ENCODE data around the gene PGBD2. TPM values are rescaled to one million over a fixed set of nuclear protein-coding genes. Genes with fewer than 3 reads are reported as not detected.

The PGBD2 gene
- total and polyA plus RNA-seq, 9 of the 15 experiments (the other 6 are each of a cell fraction or from before 2014, with no cell fraction given) = 11.9 to 21.8 (median 14.7) TPM

DNA sequence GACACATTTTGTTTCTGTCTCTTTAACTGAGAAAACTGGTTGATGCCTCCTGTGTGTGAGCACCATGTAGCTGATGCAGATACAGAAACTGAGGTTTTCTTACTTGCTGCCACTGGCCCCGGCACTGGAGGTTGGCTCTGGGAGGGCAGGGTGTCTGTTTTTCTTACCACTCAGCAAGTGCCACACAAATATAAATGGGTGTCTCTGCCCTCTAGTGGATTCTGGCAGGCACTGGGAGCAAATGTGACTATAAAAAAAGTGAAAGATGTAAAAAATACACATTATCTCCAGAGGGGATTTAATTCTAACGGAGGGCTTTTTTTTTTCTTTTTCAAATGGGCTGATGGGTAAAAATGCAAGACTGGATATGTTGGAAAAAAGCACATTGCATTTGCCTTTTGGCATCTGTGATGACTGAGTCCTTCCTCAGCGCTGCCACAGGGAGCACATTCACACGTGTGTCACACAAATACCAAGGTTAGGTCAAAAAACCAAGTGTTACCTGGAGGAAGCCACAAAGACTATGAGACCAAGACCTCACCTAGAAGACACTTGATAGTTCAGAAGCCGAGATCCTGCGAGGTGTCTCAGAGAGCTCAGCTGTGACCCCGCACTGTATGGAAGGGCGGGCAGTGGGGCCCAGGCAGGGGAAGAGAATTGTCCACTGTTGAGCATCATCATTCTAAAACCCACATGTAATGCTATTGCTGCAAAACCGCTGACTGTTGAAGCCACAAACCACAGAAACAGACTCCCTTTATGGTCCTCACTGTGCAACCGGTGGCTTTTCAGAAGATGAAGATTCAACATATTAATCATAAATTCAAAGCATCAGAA lies 18.9 kb downstream of the PGBD2 start (continued):
- TF ChIP-seq GABPB1 (CRISPR knock-in tag; IDR thresholded peaks at IDR 0.05) (0 out of 2 replicates have a peak, but pooled peaks have one; percentile 38), ESRRA (IDR thresholded peaks at IDR 0.05; ENCODE audit: borderline replicate concordance, low read depth) (peak; percentile 66; the same call in 1 of the 2 replicates), HMGN3 (IDR thresholded peaks at IDR 0.05; ENCODE audit: borderline replicate concordance, extremely low read depth, insufficient read length, low read depth, low read length) (no peak), SMAD1 (IDR thresholded peaks at IDR 0.05; ENCODE audit: low read depth, low read length, partially characterized antibody) (no peak), SRSF3 (IDR thresholded peaks at IDR 0.05; ENCODE audit: insufficient read depth, low read length) (no peak), ZNF197 (CRISPR knock-in tag; IDR thresholded peaks at IDR 0.05; ENCODE audit: low read depth) (no peak), ARID1B (IDR thresholded peaks at IDR 0.05) (no peak), ESRRB (CRISPR knock-in tag; IDR thresholded peaks at IDR 0.05; ENCODE audit: borderline replicate concordance) (no peak), TCF3 (CRISPR knock-in tag; IDR thresholded peaks at IDR 0.05) (no peak), RBM17 (IDR thresholded peaks at IDR 0.05; ENCODE audit: borderline replicate concordance, low read depth, low read length) (no peak), SRSF1 (IDR thresholded peaks at IDR 0.05; ENCODE audit: low read depth, low read length) (no peak), EP300 (IDR thresholded peaks at IDR 0.05; ENCODE audit: low read length) (no peak), NEUROD1 (IDR thresholded peaks at IDR 0.05; ENCODE audit: borderline replicate concordance, low read depth, low read length, partially characterized antibody) (no peak), ZNF695 (CRISPR knock-in tag; IDR thresholded peaks at IDR 0.05) (no peak), SRSF9 (IDR thresholded peaks at IDR 0.05; ENCODE audit: borderline replicate concordance, low read depth, low read length) (no peak), ZNF583 (CRISPR knock-in tag; IDR thresholded peaks at IDR 0.05) (peak; percentile 15; the same call in 1 of the 2 replicates), NR2F6 (CRISPR knock-in tag; IDR thresholded peaks at IDR 0.05) (no peak), TSC22D4 (tag; IDR thresholded peaks at IDR 0.05) (no peak), GATAD2A (IDR thresholded peaks at IDR 0.05) (no peak), NFATC3 (IDR thresholded peaks at IDR 0.05) (no peak)
- TF ChIP-seq, protein P1, sequence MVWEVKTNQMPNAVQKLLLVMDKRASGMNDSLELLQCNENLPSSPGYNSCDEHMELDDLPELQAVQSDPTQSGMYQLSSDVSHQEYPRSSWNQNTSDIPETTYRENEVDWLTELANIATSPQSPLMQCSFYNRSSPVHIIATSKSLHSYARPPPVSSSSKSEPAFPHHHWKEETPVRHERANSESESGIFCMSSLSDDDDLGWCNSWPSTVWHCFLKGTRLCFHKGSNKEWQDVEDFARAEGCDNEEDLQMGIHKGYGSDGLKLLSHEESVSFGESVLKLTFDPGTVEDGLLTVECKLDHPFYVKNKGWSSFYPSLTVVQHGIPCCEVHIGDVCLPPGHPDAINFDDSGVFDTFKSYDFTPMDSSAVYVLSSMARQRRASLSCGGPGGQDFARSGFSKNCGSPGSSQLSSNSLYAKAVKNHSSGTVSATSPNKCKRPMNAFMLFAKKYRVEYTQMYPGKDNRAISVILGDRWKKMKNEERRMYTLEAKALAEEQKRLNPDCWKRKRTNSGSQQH (CRISPR knock-in tag; IDR thresholded peaks at IDR 0.05) = no peak
- TF ChIP-seq, protein P2, sequence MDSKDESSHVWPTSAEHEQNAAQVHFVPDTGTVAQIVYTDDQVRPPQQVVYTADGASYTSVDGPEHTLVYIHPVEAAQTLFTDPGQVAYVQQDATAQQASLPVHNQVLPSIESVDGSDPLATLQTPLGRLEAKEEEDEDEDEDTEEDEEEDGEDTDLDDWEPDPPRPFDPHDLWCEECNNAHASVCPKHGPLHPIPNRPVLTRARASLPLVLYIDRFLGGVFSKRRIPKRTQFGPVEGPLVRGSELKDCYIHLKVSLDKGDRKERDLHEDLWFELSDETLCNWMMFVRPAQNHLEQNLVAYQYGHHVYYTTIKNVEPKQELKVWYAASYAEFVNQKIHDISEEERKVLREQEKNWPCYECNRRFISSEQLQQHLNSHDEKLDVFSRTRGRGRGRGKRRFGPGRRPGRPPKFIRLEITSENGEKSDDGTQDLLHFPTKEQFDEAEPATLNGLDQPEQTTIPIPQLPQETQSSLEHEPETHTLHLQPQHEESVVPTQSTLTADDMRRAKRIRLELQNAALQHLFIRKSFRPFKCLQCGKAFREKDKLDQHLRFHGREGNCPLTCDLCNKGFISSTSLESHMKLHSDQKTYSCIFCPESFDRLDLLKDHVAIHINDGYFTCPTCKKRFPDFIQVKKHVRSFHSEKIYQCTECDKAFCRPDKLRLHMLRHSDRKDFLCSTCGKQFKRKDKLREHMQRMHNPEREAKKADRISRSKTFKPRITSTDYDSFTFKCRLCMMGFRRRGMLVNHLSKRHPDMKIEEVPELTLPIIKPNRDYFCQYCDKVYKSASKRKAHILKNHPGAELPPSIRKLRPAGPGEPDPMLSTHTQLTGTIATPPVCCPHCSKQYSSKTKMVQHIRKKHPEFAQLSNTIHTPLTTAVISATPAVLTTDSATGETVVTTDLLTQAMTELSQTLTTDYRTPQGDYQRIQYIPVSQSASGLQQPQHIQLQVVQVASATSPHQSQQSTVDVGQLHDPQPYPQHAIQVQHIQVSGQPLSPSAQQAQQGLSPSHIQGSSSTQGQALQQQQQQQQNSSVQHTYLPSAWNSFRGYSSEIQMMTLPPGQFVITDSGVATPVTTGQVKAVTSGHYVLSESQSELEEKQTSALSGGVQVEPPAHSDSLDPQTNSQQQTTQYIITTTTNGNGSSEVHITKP (IDR thresholded peaks at IDR 0.05; ENCODE audit: partially characterized antibody) = no peak
- TF ChIP-seq, protein P3, sequence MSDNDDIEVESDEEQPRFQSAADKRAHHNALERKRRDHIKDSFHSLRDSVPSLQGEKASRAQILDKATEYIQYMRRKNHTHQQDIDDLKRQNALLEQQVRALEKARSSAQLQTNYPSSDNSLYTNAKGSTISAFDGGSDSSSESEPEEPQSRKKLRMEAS (CRISPR knock-in tag; IDR thresholded peaks at IDR 0.05) = peak; percentile 53
